K562 (cell line): ENCODE data around the gene HAT1. TPM values are rescaled to one million over a fixed set of nuclear protein-coding genes. Genes with fewer than 3 reads are reported as not detected.
A peak's percentile ranks its signal among the peaks of the same experiment; 100 is the strongest.

Experiments used
- L3MBTL2 ChIP-seq: fragments of 450-650 bp; IDR thresholded peaks from 2 replicates; pipeline ENCODE4 v1.6.1; 2016; ENCODE audit warnings: mild to moderate bottlenecking, moderate library complexity
- MTF1 ChIP-seq: fragments of 250-450 bp; sonication (Bioruptor Pico); IDR thresholded peaks from 2 replicates; pipeline ENCODE4 v1.9.0; 2021; ENCODE audit warnings: moderate library complexity, mild to moderate bottlenecking, inconsistent platforms, borderline replicate concordance
- TAF1 ChIP-seq: IDR thresholded peaks from 2 replicates; pipeline ENCODE4 v1.6.1; 2011; ENCODE audit warnings: mild to moderate bottlenecking, low read length, moderate library complexity; ENCODE audit not compliant: insufficient read depth, control insufficient read depth, severe bottlenecking; ENCODE audit errors: extremely low read depth
- ZFP36 ChIP-seq: fragments of 150-350 bp; IDR thresholded peaks from 2 replicates; pipeline ENCODE4 v1.6.1; 2018; ENCODE audit warnings: low read length, low read depth; ENCODE audit not compliant: partially characterized antibody
- ZNF212 ChIP-seq: fragments of 450-650 bp; formaldehyde crosslinking; IDR thresholded peaks from 2 replicates; pipeline ENCODE4 v1.4.0; 2020; ENCODE audit warnings: mild to moderate bottlenecking
- polyA plus RNA-seq, 8 experiments: library from polyadenylated mRNA; depleted of rRNA in 4 of 8; stranded (reverse) in 5 of 8; unstranded in 3 of 8; fragments of >200 nt; fragmentation: Nextera tagmentation in 2 of 8; fragmentation: Illumina TruSeq in 1 of 8; extraction: Ambion mirVana in 2 of 8; extraction: Trizol in 1 of 8; gene quantifications; 2 replicates each; pipeline versions ENCODE4 v1.2.1 to v1.2.3, GENCODE V29; 2011 to 2014; ENCODE audit warnings: inconsistent platforms in 1 of 8, missing spikeins in 1 of 8
- total RNA-seq, 7 experiments: library from RNA; depleted of rRNA in 6 of 7; stranded (reverse); fragments of >200 nt in 6 of 7; fragmentation: Illumina TruSeq in 2 of 7; extraction: Trizol in 2 of 7; gene quantifications; 2 replicates each; pipeline versions ENCODE4 v1.2.1 to v1.2.3, GENCODE V29; 2011 to 2021; ENCODE audit warnings: low replicate concordance in 1 of 7
- TF ChIP-seq, protein P1 (sequence below), 2 experiments: fragments of 450-650 bp in 1 of 2; sonication (generic) in 1 of 2; formaldehyde crosslinking in 1 of 2; IDR thresholded peaks; 2 replicates each; pipeline versions ENCODE4 v1.7.1 to v1.9.0; 2016 to 2022; ENCODE audit warnings: inconsistent platforms in 1 of 2, mild to moderate bottlenecking in 1 of 2, missing genetic modification reagents in 1 of 2
- TF ChIP-seq, protein P2 (sequence below), 2 experiments: IDR thresholded peaks; 2 replicates each; pipeline ENCODE4 v1.6.1; 2012; ENCODE audit warnings: improper control_type of control experiment in 2 of 2, low read depth in 2 of 2, low read length in 2 of 2, borderline replicate concordance in 1 of 2
- TF ChIP-seq, protein P3 (sequence below): sonication (generic); formaldehyde crosslinking; IDR thresholded peaks from 2 replicates; pipeline ENCODE4 v1.8.1; 2023; ENCODE audit warnings: missing genetic modification reagents, mild to moderate bottlenecking, borderline replicate concordance

The HAT1 gene
- total and polyA plus RNA-seq, 9 of the 15 experiments (the other 6 are each of a cell fraction or from before 2014, with no cell fraction given): 125 to 384 (median 244) TPM

DNA sequence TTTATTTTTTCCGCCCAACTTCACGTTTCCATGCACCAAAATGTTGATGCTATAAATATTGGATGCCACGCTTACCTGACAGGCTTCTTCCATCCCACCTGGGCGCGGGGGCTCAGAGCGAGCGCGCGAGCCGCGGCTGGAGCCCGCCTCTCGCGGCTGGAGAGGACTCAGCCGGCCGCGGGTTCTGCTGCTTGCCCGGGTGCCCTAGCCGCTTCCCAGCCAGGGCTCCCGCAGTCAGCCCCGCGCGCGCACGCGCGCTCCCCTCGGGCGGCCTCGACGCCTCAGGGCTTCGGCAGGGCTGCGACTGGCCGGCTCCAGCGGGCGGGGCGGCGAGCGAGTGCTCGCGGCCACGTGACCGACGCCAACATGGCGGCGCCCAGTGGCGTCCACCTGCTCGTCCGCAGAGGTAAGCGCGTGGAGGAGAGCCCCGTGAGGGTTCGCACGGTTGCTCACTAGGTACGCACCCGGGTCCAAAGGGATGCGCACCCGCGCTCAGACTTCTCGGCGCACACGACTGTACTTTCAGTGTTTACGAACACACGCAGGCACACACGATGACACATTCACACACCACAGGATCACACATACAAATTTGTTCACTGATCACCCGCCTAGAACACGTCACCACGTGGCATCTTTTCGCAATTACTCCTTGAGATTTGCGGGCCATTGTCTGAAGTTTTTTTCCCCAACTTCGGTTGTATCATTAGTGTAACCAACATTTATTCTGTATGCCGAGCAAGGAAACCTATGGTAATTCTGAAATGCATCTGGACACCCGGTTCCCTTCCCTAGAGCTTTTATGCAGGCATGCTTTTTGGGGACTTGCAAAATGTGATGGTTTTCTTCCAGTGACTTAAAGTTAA is 77.6 kb downstream of the HAT1 start, which contains the start of gene METAP1D (continued):
- TF ChIP-seq, protein P1, sequence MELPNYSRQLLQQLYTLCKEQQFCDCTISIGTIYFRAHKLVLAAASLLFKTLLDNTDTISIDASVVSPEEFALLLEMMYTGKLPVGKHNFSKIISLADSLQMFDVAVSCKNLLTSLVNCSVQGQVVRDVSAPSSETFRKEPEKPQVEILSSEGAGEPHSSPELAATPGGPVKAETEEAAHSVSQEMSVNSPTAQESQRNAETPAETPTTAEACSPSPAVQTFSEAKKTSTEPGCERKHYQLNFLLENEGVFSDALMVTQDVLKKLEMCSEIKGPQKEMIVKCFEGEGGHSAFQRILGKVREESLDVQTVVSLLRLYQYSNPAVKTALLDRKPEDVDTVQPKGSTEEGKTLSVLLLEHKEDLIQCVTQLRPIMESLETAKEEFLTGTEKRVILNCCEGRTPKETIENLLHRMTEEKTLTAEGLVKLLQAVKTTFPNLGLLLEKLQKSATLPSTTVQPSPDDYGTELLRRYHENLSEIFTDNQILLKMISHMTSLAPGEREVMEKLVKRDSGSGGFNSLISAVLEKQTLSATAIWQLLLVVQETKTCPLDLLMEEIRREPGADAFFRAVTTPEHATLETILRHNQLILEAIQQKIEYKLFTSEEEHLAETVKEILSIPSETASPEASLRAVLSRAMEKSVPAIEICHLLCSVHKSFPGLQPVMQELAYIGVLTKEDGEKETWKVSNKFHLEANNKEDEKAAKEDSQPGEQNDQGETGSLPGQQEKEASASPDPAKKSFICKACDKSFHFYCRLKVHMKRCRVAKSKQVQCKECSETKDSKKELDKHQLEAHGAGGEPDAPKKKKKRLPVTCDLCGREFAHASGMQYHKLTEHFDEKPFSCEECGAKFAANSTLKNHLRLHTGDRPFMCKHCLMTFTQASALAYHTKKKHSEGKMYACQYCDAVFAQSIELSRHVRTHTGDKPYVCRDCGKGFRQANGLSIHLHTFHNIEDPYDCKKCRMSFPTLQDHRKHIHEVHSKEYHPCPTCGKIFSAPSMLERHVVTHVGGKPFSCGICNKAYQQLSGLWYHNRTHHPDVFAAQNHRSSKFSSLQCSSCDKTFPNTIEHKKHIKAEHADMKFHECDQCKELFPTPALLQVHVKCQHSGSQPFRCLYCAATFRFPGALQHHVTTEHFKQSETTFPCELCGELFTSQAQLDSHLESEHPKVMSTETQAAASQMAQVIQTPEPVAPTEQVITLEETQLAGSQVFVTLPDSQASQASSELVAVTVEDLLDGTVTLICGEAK (IDR thresholded peaks at IDR 0.05): peak; percentile 33; the same call in 1 of the 2 replicates
- TF ChIP-seq, protein P1 (CRISPR knock-in tag; IDR thresholded peaks at IDR 0.05): no peak
- TF ChIP-seq TAF1 (peak; percentile 87), MTF1 (CRISPR knock-in tag) (no peak), ZNF212 (CRISPR knock-in tag) (no peak), L3MBTL2 (peak; percentile 97), ZFP36 (no peak)
- TF ChIP-seq, protein P2, sequence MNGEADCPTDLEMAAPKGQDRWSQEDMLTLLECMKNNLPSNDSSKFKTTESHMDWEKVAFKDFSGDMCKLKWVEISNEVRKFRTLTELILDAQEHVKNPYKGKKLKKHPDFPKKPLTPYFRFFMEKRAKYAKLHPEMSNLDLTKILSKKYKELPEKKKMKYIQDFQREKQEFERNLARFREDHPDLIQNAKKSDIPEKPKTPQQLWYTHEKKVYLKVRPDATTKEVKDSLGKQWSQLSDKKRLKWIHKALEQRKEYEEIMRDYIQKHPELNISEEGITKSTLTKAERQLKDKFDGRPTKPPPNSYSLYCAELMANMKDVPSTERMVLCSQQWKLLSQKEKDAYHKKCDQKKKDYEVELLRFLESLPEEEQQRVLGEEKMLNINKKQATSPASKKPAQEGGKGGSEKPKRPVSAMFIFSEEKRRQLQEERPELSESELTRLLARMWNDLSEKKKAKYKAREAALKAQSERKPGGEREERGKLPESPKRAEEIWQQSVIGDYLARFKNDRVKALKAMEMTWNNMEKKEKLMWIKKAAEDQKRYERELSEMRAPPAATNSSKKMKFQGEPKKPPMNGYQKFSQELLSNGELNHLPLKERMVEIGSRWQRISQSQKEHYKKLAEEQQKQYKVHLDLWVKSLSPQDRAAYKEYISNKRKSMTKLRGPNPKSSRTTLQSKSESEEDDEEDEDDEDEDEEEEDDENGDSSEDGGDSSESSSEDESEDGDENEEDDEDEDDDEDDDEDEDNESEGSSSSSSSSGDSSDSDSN (IDR thresholded peaks at IDR 0.05; ENCODE audit: borderline replicate concordance in 1 of 2, low read depth in 2 of 2, low read length in 2 of 2): peak; percentile 88 to 92; a peak in 3 of 4 replicates
- TF ChIP-seq, protein P3, sequence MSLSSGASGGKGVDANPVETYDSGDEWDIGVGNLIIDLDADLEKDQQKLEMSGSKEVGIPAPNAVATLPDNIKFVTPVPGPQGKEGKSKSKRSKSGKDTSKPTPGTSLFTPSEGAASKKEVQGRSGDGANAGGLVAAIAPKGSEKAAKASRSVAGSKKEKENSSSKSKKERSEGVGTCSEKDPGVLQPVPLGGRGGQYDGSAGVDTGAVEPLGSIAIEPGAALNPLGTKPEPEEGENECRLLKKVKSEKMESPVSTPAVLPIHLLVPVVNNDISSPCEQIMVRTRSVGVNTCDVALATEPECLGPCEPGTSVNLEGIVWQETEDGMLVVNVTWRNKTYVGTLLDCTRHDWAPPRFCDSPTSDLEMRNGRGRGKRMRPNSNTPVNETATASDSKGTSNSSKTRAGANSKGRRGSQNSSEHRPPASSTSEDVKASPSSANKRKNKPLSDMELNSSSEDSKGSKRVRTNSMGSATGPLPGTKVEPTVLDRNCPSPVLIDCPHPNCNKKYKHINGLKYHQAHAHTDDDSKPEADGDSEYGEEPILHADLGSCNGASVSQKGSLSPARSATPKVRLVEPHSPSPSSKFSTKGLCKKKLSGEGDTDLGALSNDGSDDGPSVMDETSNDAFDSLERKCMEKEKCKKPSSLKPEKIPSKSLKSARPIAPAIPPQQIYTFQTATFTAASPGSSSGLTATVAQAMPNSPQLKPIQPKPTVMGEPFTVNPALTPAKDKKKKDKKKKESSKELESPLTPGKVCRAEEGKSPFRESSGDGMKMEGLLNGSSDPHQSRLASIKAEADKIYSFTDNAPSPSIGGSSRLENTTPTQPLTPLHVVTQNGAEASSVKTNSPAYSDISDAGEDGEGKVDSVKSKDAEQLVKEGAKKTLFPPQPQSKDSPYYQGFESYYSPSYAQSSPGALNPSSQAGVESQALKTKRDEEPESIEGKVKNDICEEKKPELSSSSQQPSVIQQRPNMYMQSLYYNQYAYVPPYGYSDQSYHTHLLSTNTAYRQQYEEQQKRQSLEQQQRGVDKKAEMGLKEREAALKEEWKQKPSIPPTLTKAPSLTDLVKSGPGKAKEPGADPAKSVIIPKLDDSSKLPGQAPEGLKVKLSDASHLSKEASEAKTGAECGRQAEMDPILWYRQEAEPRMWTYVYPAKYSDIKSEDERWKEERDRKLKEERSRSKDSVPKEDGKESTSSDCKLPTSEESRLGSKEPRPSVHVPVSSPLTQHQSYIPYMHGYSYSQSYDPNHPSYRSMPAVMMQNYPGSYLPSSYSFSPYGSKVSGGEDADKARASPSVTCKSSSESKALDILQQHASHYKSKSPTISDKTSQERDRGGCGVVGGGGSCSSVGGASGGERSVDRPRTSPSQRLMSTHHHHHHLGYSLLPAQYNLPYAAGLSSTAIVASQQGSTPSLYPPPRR: peak; percentile 93; the same call in 1 of the 2 replicates
